Measurements from ENCODE around the gene SLC25A48.

Gene SLC25A48

GRCh38 chr5:135814812-135815211, 19.7 kb upstream of the SLC25A48 start:
- no peak for DNase-seq (ENCODE audit: low read depth)
- TF ChIP-seq, protein P1, sequence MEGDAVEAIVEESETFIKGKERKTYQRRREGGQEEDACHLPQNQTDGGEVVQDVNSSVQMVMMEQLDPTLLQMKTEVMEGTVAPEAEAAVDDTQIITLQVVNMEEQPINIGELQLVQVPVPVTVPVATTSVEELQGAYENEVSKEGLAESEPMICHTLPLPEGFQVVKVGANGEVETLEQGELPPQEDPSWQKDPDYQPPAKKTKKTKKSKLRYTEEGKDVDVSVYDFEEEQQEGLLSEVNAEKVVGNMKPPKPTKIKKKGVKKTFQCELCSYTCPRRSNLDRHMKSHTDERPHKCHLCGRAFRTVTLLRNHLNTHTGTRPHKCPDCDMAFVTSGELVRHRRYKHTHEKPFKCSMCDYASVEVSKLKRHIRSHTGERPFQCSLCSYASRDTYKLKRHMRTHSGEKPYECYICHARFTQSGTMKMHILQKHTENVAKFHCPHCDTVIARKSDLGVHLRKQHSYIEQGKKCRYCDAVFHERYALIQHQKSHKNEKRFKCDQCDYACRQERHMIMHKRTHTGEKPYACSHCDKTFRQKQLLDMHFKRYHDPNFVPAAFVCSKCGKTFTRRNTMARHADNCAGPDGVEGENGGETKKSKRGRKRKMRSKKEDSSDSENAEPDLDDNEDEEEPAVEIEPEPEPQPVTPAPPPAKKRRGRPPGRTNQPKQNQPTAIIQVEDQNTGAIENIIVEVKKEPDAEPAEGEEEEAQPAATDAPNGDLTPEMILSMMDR (conservative IDR thresholded peaks at IDR 0.05; ENCODE audit: low read length) = no peak
- H3K4me3 ChIP-seq (ENCODE audit: low read length) = no peak overlapping the region

DNA sequence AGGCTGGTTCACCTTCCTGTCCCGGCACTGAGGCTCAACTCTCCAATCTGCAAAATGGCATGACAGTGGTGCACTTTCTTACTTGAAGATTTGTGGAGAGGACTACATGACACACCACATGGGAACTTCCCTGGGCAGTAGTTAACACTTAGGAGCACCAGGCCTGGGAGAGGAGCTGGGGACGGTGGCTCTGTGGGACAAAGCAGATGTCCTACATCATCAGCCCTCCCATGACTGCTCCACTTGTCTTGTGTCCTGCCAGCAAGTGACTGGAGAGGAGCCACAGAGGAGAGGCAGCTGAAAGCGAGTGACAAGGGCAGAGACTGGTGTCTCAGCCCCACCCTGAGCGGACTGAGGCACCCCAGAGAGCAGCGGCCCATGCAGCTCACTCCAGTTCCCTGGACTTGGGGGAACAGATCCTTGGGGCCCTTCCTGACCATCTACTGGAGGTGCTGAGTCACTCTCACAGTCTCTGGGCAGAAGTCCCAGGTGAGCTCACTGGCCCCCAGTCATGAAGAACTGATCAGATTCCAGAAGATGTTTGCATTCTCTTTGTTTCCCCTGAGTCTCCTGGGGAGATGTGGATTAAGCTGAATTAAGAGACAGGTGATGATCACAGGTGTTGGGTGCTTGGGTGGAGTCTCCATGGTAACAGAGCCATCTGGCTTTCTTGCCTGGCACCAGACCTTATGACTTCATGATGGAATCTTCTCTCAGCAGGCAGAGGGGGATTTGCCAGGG, 13.2 kb upstream of the SLC25A48 start:
- no peak for DNase-seq (ENCODE audit: low read depth)
- H3K4me3 ChIP-seq (ENCODE audit: low read length) = no peak overlapping the region
- TF ChIP-seq, protein P1 (conservative IDR thresholded peaks at IDR 0.05; ENCODE audit: low read length) = no peak

DNA sequence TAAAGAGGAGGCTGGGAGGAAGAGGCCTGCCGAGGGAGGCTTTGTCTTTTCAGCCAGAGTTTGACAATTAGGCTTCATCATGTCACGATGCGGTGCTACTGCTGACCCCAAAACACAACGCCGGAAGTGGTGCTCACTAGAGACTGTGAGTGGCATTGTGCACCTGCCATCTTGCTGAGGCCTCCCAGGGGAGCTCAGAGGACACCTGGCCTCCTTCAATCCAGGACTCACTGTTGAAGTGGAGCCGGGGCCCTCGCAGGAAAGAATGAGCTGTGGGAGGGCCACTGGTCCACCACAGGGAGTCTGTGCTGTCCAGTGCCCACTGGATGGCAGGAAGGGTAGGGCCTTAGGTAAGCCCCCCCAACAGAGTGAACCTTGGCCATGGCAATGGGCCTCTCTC, 12.7 kb upstream of the SLC25A48 start:
- H3K4me3 ChIP-seq (ENCODE audit: low read length) = no peak overlapping the region
- DNase-seq (ENCODE audit: low read depth) = no peak
- TF ChIP-seq, protein P1 (conservative IDR thresholded peaks at IDR 0.05; ENCODE audit: low read length) = no peak

- TF ChIP-seq, protein P1 (conservative IDR thresholded peaks at IDR 0.05; ENCODE audit: low read length) = no peak
- no peak for DNase-seq (ENCODE audit: low read depth)
- H3K4me3 ChIP-seq (ENCODE audit: low read length) = no peak overlapping the region
Observed at GRCh38 chr5:135822286-135822685, 12.2 kb upstream of the SLC25A48 start.

GRCh38 chr5:135822959-135823358, 11.5 kb upstream of the SLC25A48 start:
- TF ChIP-seq, protein P1 (conservative IDR thresholded peaks at IDR 0.05; ENCODE audit: low read length) = no peak
- no peak overlapping the region for H3K4me3 ChIP-seq (ENCODE audit: low read length)
- DNase-seq (ENCODE audit: low read depth) = no peak

DNA sequence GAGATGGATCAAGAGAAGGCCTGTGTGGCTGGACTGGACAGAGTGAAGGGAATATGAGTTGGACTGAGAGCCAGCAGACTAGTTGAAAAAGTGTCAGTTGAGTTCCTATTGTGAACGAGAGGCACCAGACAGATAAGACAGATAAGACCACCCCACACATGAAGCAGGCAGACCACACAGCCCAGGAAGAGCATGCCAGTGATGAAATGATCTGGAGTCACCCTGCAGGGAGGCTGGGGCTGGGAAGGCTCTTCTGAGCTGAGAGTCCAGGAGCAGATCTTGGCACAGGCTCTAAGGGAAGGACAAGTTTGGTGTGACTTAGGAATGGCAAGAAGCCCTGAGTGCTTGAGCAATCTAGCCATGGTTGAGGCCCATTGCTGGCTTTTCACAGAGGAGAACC, 10.6 kb upstream of the SLC25A48 start:
- no peak for DNase-seq (ENCODE audit: low read depth)
- TF ChIP-seq, protein P1 (conservative IDR thresholded peaks at IDR 0.05; ENCODE audit: low read length) = no peak
- H3K4me3 ChIP-seq (ENCODE audit: low read length) = no peak overlapping the region

DNA sequence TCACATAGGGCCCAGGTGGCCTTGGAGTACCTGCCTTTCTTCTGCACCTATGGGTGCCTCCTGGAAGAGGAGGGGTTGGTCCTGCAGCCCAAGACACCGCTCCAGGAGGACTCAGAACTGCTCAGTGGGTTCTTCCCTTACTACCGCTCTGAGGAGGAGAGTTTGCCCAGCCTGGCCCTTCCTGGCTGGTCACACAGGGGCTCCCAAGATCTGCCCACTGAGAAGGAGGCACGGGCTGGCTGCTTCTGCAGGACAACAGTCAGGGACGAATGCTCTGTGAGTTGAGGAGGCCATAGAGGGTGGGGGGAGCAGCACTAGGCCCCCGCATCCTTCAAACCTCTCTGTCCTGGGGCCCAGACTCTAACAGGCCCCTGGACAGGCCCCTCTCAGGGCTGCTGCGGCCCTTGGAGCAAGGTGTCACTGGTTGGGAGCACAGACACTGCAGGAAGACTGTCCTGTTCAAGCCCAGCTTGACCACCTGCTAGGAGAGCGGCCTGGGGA, 9.9 kb upstream of the SLC25A48 start:
- TF ChIP-seq, protein P1 (conservative IDR thresholded peaks at IDR 0.05; ENCODE audit: low read length) = no peak
- H3K4me3 ChIP-seq (ENCODE audit: low read length) = no peak overlapping the region
- DNase-seq (ENCODE audit: low read depth) = no peak
